GM19463 (cell line): ENCODE results near the gene TMEM26.

Experiments used
- ATAC-seq: cut with Tn5 transposase; IDR thresholded peaks from one replicate; pipeline ENCODE4 v1.9.1; 2021; ENCODE audit warnings: mild to moderate bottlenecking, moderate library complexity; ENCODE audit not compliant: unreplicated experiment

Gene TMEM26

GRCh38 chr10:61452655-61453641 lies at the start of gene TMEM26:
Gene TMEM26, minus strand, starts transcription at chr10:61453381. Its CDS starts 300 bp downstream, at chr10:61453081.
- ATAC-seq: no peak

- ATAC-seq: no peak
Observed at GRCh38 chr10:61500460-61500859, 47.3 kb upstream of the TMEM26 start.

GRCh38 chr10:61492364-61492995 lies 39.3 kb upstream of the TMEM26 start:
- no peak for ATAC-seq

- no peak for ATAC-seq
Observed at GRCh38 chr10:61487506-61487905, 34.3 kb upstream of the TMEM26 start.

GRCh38 chr10:61486738-61487396 lies 33.7 kb upstream of the TMEM26 start:
- no peak for ATAC-seq

- no peak for ATAC-seq
Observed at GRCh38 chr10:61486251-61486650, 33.1 kb upstream of the TMEM26 start.

GRCh38 chr10:61481597-61481996 lies 28.4 kb upstream of the TMEM26 start:
- ATAC-seq: no peak

- ATAC-seq: no peak
Observed at GRCh38 chr10:61480208-61480607, 27.0 kb upstream of the TMEM26 start.

- no peak for ATAC-seq
Observed at GRCh38 chr10:61478621-61479312, 25.6 kb upstream of the TMEM26 start.

- no peak for ATAC-seq
Observed at GRCh38 chr10:61477451-61477850, 24.3 kb upstream of the TMEM26 start.

- no peak for ATAC-seq
Observed at GRCh38 chr10:61476529-61476928, 23.3 kb upstream of the TMEM26 start.

- no peak for ATAC-seq
Observed at GRCh38 chr10:61475449-61475873, 22.3 kb upstream of the TMEM26 start.

- no peak for ATAC-seq
Observed at GRCh38 chr10:61472090-61472674, 19.0 kb upstream of the TMEM26 start.

GRCh38 chr10:61471491-61471890 lies 18.3 kb upstream of the TMEM26 start:
- no peak for ATAC-seq

GRCh38 chr10:61470740-61471139 lies 17.6 kb upstream of the TMEM26 start:
- no peak for ATAC-seq

- ATAC-seq: no peak
Observed at GRCh38 chr10:61465901-61466632, 12.9 kb upstream of the TMEM26 start.

- ATAC-seq: no peak
Observed at GRCh38 chr10:61465171-61465496, 12.0 kb upstream of the TMEM26 start.

GRCh38 chr10:61464461-61465170 lies 11.4 kb upstream of the TMEM26 start:
- ATAC-seq: no peak
